CD1c-positive myeloid dendritic cell (primary cell): ENCODE measurements around the gene CNTN1.
"Not testable (repeated sequence)": the region's sequence is repeated elsewhere in the genome, so short reads cannot be mapped to it uniquely, and the experiment has no call there.

Source experiments
- DNase-seq: peaks from one replicate; pipeline ENCODE4 v3.0.0-alpha.2; 2016; ENCODE audit errors: extremely low spot score

Gene CNTN1

DNA sequence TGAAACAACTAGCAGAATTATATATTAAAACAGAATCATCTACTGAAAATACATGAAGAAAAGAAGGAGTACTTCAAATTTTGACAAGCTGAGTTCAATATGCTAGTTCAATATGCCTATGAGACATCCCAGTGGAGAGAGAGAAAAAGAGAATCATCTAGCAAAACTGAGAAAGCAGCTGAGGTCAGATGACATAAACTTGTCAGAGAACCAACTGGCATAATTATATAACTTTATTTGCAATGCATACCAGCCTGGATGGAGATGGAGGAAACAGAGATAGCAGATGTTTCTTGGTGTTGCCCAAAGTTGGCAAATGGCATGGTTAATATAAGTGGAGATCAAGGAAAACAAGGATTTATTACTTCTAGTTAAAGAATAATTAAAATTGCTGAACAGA is 347.2 kb downstream of the CNTN1 start:
- no peak for DNase-seq

DNA sequence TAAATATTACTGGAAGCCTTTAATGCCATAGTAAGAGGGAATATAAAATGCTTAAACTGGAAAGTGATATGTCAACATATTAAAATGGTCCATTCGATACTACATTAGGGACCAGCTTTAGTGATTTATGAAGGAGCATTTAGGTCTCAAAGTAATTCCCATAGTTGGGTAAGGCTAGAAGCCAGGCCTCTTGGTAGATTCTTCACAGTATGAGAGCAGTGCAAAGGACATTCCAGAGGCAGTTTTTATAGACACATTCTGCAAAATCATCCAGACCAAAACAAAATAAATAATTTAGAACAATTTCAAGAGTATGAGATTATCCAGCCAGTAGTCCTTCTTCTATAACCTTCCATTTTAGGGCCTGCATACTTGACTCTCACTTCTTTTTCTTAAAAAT is 353.3 kb downstream of the CNTN1 start:
- DNase-seq, result no peak

DNA sequence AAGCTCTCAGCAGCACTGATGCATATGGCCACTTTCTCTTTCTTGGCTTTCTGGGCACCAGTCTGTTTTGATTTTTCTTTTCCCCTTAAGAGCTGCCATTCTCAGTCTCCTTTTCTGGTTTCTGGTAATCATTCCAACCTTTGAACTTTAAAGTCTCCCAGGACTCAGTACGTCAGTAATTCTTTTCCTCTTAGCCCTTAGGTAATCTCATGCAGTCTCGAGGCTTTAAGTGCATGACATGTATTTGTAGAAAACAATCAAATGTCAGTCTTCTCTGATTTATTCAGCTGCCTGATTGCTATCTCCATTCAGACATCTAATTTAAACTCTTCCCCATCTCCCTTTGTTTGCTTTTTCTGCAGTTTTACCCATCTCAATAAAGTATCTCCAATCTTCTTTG is 356.8 kb downstream of the CNTN1 start:
- no peak for DNase-seq

- DNase-seq, result no peak
Measured at GRCh38 chr12:41051954-41052353, 359.7 kb downstream of the CNTN1 start.

- no peak for DNase-seq
Measured at GRCh38 chr12:41052441-41052840, 360.2 kb downstream of the CNTN1 start.

DNA sequence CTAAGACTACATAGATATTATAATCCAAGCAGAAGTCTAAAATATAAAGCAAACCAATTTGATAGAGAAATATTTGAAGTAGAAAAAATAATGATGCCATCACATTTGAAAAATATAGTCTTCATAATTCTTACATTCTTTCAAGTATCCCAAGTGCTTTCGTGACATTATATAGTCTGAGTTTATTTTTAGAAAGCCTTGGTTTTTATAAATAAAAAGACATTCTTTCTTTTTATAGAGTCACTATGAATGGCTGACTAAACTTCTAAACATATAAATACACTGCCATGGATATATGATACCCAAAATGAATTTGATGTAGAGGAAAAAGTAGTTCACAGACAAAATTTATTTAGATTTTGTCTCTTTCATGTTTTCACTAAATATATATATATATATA is 360.8 kb downstream of the CNTN1 start:
- DNase-seq, result no peak

DNA sequence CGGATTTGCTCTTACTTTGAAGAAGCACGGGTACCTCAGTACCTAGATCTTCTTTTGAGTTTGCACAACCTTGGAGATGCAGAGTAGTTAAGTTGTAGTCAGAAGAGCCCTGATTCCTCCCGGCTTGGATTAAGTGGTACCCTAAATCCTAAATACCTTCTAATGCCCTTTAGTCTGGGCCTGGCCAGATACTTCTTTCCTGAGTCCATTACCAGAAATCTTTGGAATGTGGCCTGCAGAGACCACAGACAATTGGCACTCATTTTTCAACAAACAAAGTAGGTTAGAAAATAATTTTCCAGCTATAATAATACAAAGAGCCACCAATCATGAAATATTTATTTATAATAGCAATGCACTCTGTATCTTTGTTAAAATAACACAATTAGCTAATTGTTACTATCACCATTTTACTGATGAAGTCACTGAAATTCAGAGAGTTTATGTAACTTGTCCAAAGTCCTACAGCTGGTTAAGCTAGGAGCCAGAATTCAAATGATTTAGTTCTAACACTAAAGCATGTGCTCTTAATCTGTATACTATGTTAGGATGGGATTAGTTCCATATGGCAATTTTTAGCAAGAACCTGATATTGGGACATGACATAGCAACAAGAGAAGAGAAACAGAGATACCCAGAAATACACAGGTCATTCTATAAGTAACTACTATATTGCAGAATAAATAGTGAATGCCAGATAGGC is 363.8 kb downstream of the CNTN1 start:
- DNase-seq, result no peak

- no peak for DNase-seq
Measured at GRCh38 chr12:41058266-41058665, 366.0 kb downstream of the CNTN1 start.

DNA sequence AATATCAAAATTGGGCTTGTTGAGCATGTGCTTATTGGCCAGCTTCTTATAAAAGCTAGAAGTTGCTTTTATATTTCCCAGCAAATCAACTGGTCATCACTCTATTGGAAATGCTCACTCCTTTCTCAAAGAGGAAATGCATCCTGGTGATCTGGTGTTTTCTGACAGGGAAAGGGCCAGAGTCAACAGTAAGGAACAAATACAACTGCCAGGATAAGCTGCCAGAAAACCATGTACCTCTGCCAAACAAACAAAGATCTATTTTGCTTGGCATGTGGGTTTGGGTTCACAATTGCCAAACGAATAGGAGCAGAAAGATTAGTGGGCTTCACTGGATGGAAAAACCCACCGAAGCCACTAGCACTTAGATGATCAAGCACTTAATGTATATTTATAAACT is 369.0 kb downstream of the CNTN1 start:
- DNase-seq, result no peak

- DNase-seq, result no peak
Measured at GRCh38 chr12:41064411-41064810, 372.2 kb downstream of the CNTN1 start.

GRCh38 chr12:41067941-41068645 is 375.9 kb downstream of the CNTN1 start:
- DNase-seq, result no peak

DNA sequence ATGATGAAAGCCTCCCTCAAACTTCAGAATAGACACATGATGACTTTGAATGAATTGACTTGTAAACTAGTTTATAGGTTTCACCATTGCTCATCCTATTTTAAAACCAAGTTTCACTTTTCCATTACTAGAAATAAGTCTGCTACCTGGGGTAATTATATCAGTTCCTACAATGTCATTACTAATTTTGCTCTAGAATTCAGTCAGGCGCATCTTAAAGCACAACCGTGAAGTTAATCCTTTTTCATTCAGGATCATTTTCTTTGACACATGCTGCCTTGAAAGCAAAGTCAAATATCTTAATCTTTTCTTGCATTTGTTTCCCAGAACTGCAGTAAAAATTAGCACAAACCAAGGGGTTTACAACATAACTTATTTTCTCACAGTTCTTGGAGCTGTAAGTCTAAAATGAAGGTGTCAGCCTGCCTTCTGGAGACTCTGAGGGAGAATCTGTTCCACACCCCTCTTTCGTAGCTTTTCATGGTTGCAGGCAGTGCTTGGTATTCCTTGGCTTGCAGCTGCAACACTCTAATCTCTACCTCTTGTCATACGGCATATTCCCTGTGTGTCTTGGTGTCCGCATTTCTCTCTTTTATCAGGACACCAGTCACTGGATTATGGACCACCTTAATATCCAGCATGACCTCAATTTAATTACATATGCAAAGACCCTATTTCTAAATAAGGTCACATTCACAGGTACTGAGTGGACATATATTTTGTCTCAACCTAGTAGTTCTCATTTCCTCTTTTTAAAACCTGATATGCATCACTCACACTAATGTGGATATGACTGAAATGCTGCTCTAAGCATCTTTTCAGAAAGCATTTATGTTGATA is 381.6 kb downstream of the CNTN1 start:
- DNase-seq, result no peak

- no peak for DNase-seq
Measured at GRCh38 chr12:41074473-41074769, 382.2 kb downstream of the CNTN1 start.

DNA sequence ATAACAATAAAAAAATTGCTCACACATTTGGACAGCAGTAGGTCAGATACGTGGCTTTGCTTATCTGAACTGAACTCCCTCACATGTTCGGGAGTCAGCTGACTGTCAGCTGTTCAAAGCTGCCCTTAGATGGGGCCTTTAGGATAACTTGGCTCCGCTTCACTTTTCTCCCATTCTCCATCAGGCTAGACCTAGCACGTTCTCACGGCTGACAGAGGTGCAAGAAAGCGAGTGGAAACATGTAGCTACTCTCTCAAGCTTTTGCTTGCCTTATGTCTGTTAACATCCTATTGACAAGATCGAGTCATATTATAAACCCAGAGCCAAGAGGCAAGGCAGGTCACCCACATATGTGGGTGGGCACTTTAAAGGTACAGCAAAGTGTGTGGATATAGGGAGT is 383.9 kb downstream of the CNTN1 start:
- no peak for DNase-seq

DNA sequence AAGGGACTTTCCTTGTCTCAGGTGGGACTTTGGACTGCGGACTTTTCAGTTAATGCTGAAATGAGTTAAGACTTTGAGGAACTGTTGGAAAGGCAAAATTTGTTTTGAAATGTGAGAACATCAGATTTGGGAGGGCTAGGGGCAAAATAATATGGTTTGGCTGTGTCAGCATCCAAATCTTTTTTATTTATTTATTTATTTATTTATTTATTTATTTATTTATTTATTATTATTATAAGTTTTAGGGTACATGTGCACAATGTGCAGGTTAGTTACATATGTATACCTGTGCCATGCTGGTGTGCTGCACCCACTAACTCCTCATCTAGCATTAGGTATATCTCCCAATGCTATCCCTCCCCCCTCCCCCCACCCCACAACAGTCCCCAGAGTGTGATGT is 389.0 kb downstream of the CNTN1 start:
- DNase-seq, result not testable (repeated sequence)

DNA sequence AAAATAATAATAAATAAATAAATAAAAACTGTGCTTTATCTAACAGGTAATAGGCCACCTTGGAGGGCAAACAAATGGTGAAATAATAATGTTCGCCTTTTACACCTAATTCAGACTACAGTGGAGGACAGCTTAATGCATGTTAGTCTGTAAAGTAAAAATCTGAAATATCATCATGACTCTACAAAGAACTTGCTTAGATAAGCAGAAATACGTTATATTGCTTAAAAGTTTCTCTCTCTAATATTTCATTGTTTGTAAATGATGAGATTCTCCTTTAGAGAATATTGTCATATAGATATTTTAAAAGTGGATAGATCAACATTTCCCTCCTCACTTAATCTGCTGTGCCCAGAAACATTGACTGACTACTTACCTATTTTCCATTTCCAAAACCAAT is 397.2 kb downstream of the CNTN1 start:
- DNase-seq, result no peak

- no peak for DNase-seq
Measured at GRCh38 chr12:41092115-41092514, 399.9 kb downstream of the CNTN1 start.

DNA sequence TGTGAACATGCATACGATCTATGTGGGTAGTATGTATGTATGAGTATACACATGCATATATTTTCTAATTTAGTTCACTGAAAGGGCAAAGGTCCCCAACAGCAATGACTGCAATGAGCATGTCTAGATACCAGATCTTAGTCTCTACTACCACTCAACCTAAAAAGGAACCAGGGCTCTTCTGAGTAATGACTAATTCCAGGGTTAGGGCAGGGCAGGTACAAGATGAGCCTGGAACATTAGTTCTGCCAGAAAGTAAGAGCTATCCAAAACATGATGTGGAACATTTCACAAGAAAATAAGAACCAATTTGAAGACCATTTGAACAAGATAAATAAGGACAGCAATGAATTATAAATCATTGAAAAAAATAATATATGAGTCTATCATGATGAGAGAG is 404.6 kb downstream of the CNTN1 start:
- no peak for DNase-seq

- no peak for DNase-seq
Measured at GRCh38 chr12:41100572-41100971, 408.3 kb downstream of the CNTN1 start.

DNA sequence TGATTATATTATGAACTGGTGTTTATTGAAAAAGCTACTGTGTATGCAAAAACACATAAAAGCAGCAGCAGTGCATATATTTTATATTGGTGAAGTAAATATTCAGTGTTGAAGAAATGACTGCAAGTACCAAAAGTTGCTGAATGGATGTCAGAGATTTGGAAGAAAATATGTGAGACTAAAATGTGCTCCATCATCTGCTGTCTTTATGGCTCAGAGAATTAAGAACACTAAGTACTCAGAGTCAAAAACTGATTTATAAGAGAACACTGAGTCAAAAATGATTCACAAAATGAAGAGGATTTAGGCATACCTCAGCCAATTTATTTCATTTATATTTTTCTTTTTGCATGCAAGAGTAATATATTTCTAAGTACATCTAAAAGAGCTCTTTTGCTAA is 409.6 kb downstream of the CNTN1 start:
- no peak for DNase-seq

DNA sequence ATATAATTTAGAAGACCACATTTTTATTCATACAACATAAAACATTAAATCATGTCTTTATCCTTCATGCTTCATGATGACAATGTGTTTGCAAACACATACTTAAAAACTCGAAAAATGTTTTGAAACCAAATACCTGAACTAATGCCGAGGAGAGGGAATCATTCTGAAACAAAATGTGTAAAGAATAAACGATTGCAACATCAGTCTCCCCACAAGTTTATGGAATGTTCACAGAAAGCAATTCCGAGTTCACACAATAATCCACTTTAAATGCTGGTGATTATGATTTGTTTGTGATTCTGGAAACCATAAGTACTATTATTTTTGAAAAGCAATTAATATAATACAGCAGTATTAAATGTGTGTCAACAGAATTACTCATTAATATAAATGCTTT is 411.4 kb downstream of the CNTN1 start:
- DNase-seq, result no peak

DNA sequence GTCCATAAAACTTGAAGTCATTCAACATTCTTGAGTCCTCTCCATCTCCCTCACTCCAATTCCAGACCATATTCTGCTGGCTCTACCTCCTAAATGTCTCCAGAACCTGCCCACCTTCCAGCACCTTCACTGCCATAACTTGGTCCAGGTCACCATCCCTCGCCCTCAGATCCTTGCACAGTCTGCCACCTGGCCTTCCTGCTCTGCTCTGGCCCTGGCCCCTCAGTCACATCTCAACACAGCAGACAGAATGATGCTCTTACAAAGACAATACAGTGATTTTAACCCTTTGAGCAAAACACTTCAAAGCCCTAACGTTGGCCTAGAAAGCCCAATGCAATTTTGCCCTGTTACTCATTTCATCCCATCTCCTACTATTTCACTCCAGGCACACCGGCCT is 414.1 kb downstream of the CNTN1 start:
- no peak for DNase-seq

GRCh38 chr12:41108032-41108431 is 415.8 kb downstream of the CNTN1 start:
- DNase-seq, result no peak
